Activated CD4-positive, alpha-beta T cell treated with anti-CD3 and anti-CD28 coated beads for 4 hours (primary cell): Measurements from ENCODE around the gene ZAP70.
A peak's percentile ranks its signal among the peaks of the same experiment; 100 is the strongest.
"Not testable (repeated sequence)": the region's sequence is repeated elsewhere in the genome, so short reads cannot be mapped to it uniquely, and the experiment has no call there.

Experiments used
- DNase-seq, 2 donors: peaks; one replicate each; pipeline ENCODE4 v3.0.0-alpha.2; 2020

The ZAP70 gene

GRCh38 chr2:97699765-97700444 is 13.5 kb upstream of the ZAP70 start:
- peak; percentile 43 to 70 for DNase-seq

GRCh38 chr2:97701186-97701585 is 12.2 kb upstream of the ZAP70 start:
- DNase-seq, result no peak

- DNase-seq, result no peak
Observed at GRCh38 chr2:97701851-97702465, 11.4 kb upstream of the ZAP70 start.

GRCh38 chr2:97702731-97703470 is 10.5 kb upstream of the ZAP70 start:
- no peak for DNase-seq

- DNase-seq, result no peak
Observed at GRCh38 chr2:97703741-97704140, 9.6 kb upstream of the ZAP70 start.

GRCh38 chr2:97704989-97705388 is 8.4 kb upstream of the ZAP70 start:
- DNase-seq, result no peak

- no peak for DNase-seq
Observed at GRCh38 chr2:97706112-97706511, 7.3 kb upstream of the ZAP70 start.

- DNase-seq, result no peak
Observed at GRCh38 chr2:97706708-97707345, 6.5 kb upstream of the ZAP70 start.

GRCh38 chr2:97707362-97708047 is 5.9 kb upstream of the ZAP70 start:
- DNase-seq, result no peak

GRCh38 chr2:97708048-97708380 is 5.4 kb upstream of the ZAP70 start:
- DNase-seq, result no peak

- no peak for DNase-seq
Observed at GRCh38 chr2:97708608-97709007, 4.8 kb upstream of the ZAP70 start.

- DNase-seq, result no peak
Observed at GRCh38 chr2:97711394-97711711, 2.0 kb upstream of the ZAP70 start.

- not testable (repeated sequence) for DNase-seq
Observed at GRCh38 chr2:97712175-97712574, 1.2 kb upstream of the ZAP70 start.

GRCh38 chr2:97712693-97713295 is 582 bp upstream of the ZAP70 start:
- DNase-seq, result peak; percentile 62 to 66

GRCh38 chr2:97714084-97714949 is 941 bp downstream of the ZAP70 start:
- DNase-seq, result peak; percentile 23 to 27

GRCh38 chr2:97714950-97715652 is 1.7 kb downstream of the ZAP70 start:
- no peak for DNase-seq

GRCh38 chr2:97715951-97716694 is 2.7 kb downstream of the ZAP70 start:
- DNase-seq, result no peak

- no peak for DNase-seq
Observed at GRCh38 chr2:97716695-97717612, 3.6 kb downstream of the ZAP70 start.

GRCh38 chr2:97717613-97717995 is 4.2 kb downstream of the ZAP70 start:
- no peak for DNase-seq
